MV-4-11 (cell line): ENCODE data around the gene AGPAT4.

Source experiments
- DNase-seq: peaks from one replicate; lab custom pipeline; 2025; lab: John Stamatoyannopoulos, UW

Gene AGPAT4

DNA sequence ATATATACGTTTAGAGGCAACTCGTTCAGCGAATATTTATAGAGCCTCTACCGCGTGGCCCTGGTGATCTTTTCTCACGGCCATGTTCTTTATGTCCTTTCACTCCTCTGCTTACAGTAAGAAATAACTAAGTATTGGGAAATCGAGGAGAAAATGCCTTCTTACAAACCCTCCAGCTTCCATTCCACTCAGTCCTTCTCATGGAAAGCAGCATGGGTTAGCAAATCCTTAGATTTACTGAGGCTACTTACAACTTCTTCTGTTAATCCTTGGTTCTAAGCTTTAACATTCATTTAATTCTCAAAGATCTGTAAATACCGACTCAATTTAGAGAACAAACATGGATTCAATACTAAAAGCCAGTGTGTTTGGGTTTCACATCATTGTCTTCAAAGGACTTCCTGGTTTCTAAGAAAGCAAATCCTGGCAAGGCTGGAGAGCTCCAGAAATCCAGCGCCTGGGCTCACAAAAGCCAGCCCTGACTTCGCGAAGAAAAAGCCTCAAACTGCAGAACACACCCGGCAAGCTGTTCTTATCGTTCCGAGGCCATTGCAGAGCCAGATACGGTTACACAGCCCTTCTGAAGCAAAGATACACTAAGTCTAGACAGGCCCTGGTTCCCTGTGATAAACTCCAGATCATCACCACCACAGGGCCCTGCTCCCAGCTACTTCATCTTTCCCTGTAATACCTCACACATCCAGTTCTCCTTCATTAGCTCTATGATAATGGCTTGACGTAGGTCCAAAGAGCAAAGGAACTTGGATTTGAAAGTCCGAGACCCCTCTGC is 19.2 kb downstream of the AGPAT4 start:
- DNase-seq: peak; percentile 15

DNA sequence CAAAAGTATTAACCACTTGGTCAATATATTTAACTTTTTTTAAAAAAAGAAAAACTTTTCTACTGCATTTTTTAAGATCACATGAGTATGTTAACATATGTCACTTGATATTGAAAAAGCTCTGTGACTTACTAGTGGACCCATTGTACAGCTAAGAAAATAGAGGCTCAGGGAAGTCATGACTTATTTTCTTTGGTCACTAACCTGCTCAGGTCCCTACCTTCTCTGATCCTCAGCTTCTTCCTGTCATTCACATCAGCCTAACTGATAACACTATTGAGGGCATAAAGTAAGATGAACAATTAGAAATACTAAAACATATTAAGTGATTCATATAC is 19.8 kb downstream of the AGPAT4 start:
- no peak for DNase-seq

DNA sequence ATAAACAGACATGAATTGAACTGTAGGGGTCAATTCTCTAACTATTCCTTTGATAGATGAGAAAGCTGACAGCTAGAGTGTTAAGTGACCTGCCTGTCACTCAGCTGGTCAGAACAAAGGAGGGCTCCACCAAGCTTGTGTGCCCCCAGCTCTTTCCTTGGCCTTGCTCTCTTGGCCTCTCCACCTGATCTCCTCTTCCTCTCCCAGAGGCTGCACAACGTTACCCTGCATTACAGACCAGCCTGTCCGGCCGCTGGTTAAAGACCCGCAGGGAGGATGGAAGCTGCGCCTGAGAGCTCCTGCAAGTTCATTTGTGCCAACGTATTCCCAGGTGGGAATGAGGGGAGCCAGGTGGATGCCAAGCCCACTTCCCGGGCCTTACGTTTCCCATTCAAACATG is 22.5 kb downstream of the AGPAT4 start:
- DNase-seq: no peak

- no peak for DNase-seq
These were observed 24.5 kb downstream of the AGPAT4 start for GRCh38 chr6:161249327-161249726.

- DNase-seq: no peak
These were observed 27.1 kb downstream of the AGPAT4 start for GRCh38 chr6:161246725-161247124.

DNA sequence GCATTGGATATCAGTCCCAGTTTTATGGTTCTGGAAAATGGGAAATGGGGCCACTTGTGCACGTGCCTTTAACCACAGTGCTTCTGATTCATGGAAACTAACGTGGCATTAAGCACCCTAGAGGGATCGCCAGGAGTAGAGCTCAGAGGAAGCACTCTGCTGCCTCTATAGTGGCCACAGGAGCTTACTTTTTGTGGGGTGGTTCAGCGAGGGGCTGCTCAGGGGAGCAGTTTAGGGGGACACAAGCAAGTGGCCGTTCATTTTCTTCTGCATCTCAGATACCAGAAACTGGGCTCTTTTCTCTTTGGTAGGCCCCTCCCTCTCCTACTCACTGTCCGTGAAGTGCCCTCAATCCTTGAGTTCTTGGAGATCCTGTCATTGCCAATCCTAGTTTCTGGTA is 28.5 kb downstream of the AGPAT4 start:
- no peak for DNase-seq

GRCh38 chr6:161244725-161245124 is 29.1 kb downstream of the AGPAT4 start:
- DNase-seq: no peak

DNA sequence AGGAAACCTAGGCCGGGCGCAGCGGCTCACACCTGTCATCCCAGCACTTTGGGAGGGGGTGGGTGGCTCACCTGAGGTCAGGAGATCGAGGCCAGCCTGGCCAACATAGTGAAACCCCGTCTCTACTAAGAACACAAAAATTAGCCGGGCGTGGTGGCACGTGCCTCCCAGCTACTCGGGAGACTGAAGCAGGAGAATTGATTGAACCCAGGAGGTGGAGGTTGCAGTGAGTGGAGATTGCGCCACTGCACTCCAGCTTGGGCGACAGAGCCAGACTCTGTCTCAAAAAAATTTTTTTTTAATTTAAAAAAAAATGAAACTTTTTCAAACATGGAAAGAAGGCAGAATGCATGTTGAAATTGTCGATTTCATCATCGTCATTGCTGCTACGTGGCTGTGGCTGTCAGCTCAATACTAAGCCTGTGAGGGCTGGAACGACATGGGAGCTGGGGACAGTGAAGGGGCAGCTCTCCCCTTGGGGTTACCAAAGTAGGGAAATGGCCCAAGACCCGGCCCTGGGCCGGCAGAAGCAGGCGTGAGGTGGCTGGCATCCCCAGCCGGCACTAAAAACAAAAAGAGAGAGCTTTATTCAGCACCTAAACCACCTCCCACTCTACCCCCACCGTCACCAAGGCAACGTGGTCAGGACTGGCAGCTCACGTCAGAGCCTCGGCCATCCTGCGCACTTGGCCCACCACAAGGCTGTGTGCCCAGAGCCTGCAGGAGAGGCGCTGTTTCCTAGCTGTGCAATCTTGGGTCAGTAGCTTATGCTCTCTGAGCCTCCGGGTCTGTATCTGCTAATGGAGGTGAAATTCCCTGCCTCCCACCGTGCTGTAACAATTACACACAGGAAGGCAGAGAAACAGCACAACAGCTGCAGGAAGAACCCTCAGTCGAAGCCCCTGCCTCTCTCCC is 30.8 kb downstream of the AGPAT4 start:
- DNase-seq: peak; percentile 86

GRCh38 chr6:161242113-161242512 is 31.7 kb downstream of the AGPAT4 start:
- no peak for DNase-seq

DNA sequence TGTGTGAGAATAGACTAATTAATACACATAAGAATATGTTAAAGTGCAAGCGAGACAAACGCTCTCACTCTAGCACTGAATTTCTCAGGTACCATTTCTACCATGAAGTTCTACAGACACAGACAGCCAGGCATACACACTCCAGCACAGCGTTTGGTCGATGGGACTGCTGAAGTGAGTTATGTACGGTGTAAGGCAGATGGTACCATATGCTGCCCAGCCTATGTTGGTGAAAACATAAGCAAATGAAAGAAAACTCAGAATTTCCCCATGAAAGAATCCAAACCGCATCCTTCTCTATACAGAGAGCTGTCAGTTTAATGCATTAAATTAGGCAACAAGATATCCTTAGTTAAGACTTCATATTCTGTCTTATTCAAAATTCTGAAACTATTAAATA is 34.9 kb downstream of the AGPAT4 start:
- no peak for DNase-seq

GRCh38 chr6:161238500-161238899 is 35.4 kb downstream of the AGPAT4 start:
- no peak for DNase-seq

- DNase-seq: no peak
These were observed 35.8 kb downstream of the AGPAT4 start for GRCh38 chr6:161238081-161238480.

DNA sequence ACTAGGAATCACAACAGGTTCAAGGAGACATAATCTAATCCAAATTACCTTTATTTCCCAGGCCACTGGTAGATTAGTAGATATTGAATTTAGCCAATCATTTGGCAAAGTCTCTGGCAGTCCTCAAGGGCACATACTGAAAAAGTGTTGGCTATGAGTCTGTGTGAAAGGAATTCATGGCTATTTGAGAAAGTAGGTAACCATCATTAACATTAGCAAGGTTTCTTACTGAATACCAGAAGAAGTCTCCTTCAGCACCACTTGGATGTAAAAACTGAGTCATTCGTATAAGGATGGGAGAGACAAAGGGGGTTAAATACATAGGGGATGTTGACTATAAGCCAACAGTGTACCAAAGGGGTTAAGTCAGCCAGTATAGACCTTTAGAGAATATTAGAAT is 36.7 kb downstream of the AGPAT4 start:
- no peak for DNase-seq

- DNase-seq: peak; percentile 76
These were observed 37.9 kb downstream of the AGPAT4 start for GRCh38 chr6:161235776-161236633.

GRCh38 chr6:161233986-161234661 is 39.7 kb downstream of the AGPAT4 start:
- no peak for DNase-seq

GRCh38 chr6:161232467-161232866 is 41.4 kb downstream of the AGPAT4 start:
- no peak for DNase-seq

- DNase-seq: no peak
These were observed 41.9 kb downstream of the AGPAT4 start for GRCh38 chr6:161232010-161232409.

GRCh38 chr6:161230339-161230738 is 43.5 kb downstream of the AGPAT4 start:
- DNase-seq: no peak

GRCh38 chr6:161228921-161229591 is 44.8 kb downstream of the AGPAT4 start:
- DNase-seq: peak; percentile 95

DNA sequence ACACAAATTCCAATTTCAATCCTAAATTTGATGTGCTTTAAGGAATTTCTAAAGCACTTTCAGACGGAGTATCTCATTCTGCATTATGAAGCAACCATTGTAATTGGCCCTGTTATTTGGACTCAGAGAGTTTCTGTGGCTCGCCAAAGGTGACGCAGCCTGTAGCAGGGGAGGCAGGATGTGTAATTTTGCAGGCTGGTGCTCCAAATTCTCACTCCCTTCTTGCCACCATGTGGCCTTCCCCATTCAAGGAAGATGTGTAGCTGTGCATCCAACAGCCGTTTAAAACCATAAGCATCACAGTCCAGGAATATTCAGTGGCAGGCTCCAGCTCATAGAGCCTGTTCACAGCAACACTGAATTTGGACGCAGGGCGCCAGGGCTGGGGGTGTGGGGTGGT is 45.8 kb downstream of the AGPAT4 start:
- no peak for DNase-seq
